GM12864 (cell line): ENCODE results near the gene C1orf50.

Experiments
- DNase-seq: peaks from one replicate; pipeline ENCODE4 v3.0.0-alpha.2; 2011; ENCODE audit warnings: low read depth
- H3K4me3 ChIP-seq: 2 replicates; pipeline ENCODE4 v1.5.1; 2011; ENCODE audit warnings: mild to moderate bottlenecking, low read depth, low read length, control low read depth
- CTCF ChIP-seq: IDR thresholded peaks from 2 replicates; pipeline ENCODE4 v1.5.1; 2011; ENCODE audit warnings: low read depth, mild to moderate bottlenecking, moderate library complexity, low read length, control low read depth, inconsistent platforms; ENCODE audit errors: missing control alignments

The C1orf50 gene

GRCh38 chr1:42762269-42762668 is 4.8 kb upstream of the C1orf50 start:
- TF ChIP-seq CTCF: no peak
- no peak overlapping the region for H3K4me3 ChIP-seq
- DNase-seq: no peak

GRCh38 chr1:42765269-42765668 is 1.8 kb upstream of the C1orf50 start:
- TF ChIP-seq CTCF: no peak
- no peak for DNase-seq
- H3K4me3 ChIP-seq: peak overlapping the region; percentile 99

- H3K4me3 ChIP-seq: peak overlapping the region; percentile 99
- no peak for DNase-seq
- peak; percentile 56 for TF ChIP-seq CTCF
These were observed 963 bp upstream of the C1orf50 start for GRCh38 chr1:42765832-42766740.

GRCh38 chr1:42767510-42768000 is 506 bp downstream of the C1orf50 start:
- H3K4me3 ChIP-seq: peak overlapping the region; percentile 99
- TF ChIP-seq CTCF: no peak
- DNase-seq: no peak

- TF ChIP-seq CTCF: no peak
- H3K4me3 ChIP-seq: peak overlapping the region; percentile 99
- DNase-seq: no peak
These were observed 1.1 kb downstream of the C1orf50 start for GRCh38 chr1:42768172-42768571.

GRCh38 chr1:42769811-42770210 is 2.8 kb downstream of the C1orf50 start:
- no peak overlapping the region for H3K4me3 ChIP-seq
- no peak for DNase-seq
- TF ChIP-seq CTCF: no peak

- TF ChIP-seq CTCF: no peak
- no peak for DNase-seq
- no peak overlapping the region for H3K4me3 ChIP-seq
These were observed 6.4 kb downstream of the C1orf50 start for GRCh38 chr1:42773420-42773819.
